Measurements from ENCODE around the gene TAF1B.

The TAF1B gene

DNA sequence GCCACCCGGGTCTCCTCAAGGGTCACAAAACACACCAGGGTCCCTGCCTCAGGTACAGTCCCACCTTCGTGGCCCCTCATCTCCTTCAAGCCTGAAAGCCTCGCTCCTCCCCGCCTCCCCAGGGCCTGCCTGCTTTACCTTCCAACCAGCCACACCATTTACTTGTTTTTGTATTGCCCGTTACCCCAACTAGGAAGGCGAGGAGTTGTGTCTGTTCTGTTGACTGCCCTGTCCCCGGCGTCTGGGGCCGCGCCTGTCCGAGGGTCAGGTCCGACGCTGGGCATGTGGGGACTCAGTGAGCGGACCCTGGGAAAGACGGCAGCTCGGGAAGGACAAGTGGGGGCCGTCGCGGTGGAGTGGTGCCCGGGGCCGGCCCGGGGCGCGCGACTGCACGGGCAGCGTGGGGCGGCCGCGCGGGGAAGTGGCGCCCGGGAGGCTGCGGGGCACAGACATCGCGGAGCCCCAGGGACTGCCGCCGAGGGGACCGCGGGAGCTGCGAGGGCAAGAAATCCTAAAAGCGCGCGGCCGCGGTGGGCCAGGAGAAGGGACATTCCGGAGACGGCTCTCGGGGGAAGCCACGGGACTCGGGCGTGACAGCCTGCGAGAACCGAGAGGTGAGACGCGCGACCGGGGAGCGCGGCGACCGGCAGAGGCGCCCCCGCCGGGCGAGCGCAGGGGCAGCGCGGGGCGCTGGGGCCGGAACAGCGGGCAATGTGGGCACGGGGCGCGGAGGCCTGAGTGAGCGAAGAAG lies 107.4 kb downstream of the TAF1B start:
- peak overlapping the region; percentile 62; the same call in 1 of the 2 replicates for H3K27ac ChIP-seq
- TF ChIP-seq ZFX (IDR thresholded peaks at IDR 0.05; ENCODE audit: borderline replicate concordance): no peak
- TF ChIP-seq, protein P1, sequence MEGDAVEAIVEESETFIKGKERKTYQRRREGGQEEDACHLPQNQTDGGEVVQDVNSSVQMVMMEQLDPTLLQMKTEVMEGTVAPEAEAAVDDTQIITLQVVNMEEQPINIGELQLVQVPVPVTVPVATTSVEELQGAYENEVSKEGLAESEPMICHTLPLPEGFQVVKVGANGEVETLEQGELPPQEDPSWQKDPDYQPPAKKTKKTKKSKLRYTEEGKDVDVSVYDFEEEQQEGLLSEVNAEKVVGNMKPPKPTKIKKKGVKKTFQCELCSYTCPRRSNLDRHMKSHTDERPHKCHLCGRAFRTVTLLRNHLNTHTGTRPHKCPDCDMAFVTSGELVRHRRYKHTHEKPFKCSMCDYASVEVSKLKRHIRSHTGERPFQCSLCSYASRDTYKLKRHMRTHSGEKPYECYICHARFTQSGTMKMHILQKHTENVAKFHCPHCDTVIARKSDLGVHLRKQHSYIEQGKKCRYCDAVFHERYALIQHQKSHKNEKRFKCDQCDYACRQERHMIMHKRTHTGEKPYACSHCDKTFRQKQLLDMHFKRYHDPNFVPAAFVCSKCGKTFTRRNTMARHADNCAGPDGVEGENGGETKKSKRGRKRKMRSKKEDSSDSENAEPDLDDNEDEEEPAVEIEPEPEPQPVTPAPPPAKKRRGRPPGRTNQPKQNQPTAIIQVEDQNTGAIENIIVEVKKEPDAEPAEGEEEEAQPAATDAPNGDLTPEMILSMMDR (IDR thresholded peaks at IDR 0.05): no peak

- H3K27ac ChIP-seq: peak overlapping the region; percentile 62; the same call in 1 of the 2 replicates
- TF ChIP-seq, protein P1 (IDR thresholded peaks at IDR 0.05): 0 out of 2 replicates have a peak, but pooled peaks have one; percentile 22
- no peak for TF ChIP-seq ZFX (IDR thresholded peaks at IDR 0.05; ENCODE audit: borderline replicate concordance)
These were observed 107.9 kb downstream of the TAF1B start for GRCh38 chr2:9951272-9951521.

DNA sequence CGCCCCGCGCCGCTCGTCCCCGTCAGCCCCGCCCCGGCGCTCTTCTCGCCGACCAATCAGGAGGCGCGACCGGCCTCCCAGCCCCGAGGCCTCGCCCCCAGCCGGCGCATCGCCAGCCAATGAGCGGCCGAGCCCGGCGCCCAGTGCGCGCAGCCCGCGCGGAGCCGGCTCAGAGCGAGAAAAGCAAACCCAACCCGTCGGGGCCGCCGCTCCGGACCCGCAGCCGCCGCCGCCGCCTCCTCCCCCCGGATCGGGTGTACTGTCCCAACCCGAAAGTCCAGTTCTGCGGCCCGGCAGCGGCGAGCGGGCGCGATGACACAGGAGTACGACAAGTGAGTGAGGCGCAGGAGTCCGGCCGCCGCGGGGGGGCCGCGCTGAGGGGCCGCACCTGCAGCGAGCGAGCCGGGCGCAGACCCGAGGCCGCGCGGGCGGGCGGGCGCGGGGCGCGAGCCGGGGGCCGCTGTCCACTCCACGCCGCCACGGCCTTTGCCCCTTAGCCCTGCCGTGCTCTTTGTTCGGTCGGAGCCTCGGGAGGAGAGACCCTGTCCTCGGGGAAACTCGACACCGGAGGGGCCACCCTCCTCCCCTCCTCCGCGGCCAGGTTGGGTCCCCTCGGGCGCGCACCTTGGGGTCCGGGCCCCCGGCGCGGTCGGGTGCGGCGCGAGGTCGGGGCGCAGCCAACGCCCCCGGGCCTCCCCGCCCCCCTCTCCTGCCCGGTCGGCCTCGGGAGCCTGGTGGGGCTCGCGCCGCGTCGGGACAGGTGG lies 108.4 kb downstream of the TAF1B start, which contains the start of gene GRHL1:
GRHL1 (plus strand) TSS at position 172 of the 764 bp plus-strand sequence; CDS start at position 313, 141 bp downstream.
- TF ChIP-seq, protein P1 (IDR thresholded peaks at IDR 0.05): no peak
- peak within 1 kb of the TSS; percentile 62 for H3K27ac ChIP-seq

DNA sequence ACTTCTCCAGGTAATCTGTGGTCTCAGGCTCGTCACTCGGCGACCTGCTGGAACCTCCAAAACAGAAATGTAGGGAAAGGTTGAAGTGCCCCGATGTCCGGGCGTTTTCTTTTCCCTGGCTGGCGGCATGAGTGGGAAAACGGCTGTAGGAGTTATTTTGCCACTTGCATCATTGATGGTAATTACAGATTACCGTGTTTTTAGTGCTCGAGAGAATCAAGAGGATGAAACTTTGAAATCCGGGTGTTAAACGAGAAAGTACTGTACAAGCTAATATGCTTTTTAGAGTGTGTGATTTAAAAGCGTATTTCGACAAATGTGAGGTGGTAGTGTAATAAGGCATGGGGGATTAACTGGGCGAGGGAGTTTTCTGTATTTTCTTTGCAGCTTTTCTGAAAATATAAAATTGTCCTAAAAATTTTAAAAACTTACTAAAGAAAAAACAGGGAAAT lies 109.0 kb downstream of the TAF1B start:
- TF ChIP-seq, protein P1 (IDR thresholded peaks at IDR 0.05): no peak
- TF ChIP-seq ZFX (IDR thresholded peaks at IDR 0.05; ENCODE audit: borderline replicate concordance): no peak

GRCh38 chr2:9952856-9953503 lies 109.7 kb downstream of the TAF1B start:
- no peak overlapping the region for H3K27ac ChIP-seq
- TF ChIP-seq, protein P1 (IDR thresholded peaks at IDR 0.05): no peak
- no peak for TF ChIP-seq ZFX (IDR thresholded peaks at IDR 0.05; ENCODE audit: borderline replicate concordance)

More for the DNA sequence above, 109.0 kb downstream of the TAF1B start:
- H3K27ac ChIP-seq: peak overlapping the region; percentile 62; the same call in 1 of the 2 replicates

DNA sequence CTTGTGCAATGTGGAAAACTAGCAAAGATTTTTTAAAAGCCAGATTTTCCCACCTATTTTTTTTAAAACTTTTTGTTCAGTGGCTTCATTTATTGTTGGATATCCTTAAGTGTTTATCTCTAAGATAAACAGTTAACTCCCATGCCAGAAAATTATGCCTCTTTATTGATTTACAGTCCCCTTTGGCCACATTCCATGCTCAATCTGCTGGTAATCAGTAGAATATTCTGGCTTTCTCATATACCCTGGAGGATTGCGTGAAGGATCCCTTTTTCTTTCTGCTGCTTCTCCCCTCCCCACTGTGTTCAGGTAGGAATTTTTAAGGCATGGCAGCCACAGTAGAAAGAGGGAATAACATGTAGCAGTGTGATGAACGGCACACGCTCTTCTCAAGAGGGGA lies 110.9 kb downstream of the TAF1B start:
- no peak for TF ChIP-seq ZFX (IDR thresholded peaks at IDR 0.05; ENCODE audit: borderline replicate concordance)
- TF ChIP-seq, protein P1 (IDR thresholded peaks at IDR 0.05): no peak
- H3K27ac ChIP-seq: no peak overlapping the region
